H1 (cell line): Measurements from ENCODE around the gene SHC3. TPM values are rescaled to one million over a fixed set of nuclear protein-coding genes. Genes with fewer than 3 reads are reported as not detected.

Source experiments
- CTCF ChIA-PET: fragments of 300-600 bp; sonication (Branson Sonifier 250); formaldehyde crosslinking; loops from one replicate; lab custom pipeline; 2021; ENCODE audit not compliant: partially characterized antibody; lab: Charles Lee
- POLR2A ChIA-PET: fragments of 300-600 bp; sonication (Branson Sonifier 250); formaldehyde crosslinking; loops from one replicate; lab custom pipeline; 2021; ENCODE audit warnings: inconsistent platforms; ENCODE audit not compliant: partially characterized antibody; lab: Charles Lee
- DNase-seq, 2 experiments: peaks; one replicate each; pipeline versions ENCODE4 v3.0.0 to v3.0.0-alpha.2; 2010 to 2022; ENCODE audit warnings: low spot score in 2 of 2, low read depth in 1 of 2, mixed read lengths in 1 of 2
- FAIRE-seq: peaks from 2 replicates; lab custom pipeline; 2011; peaks lifted over from hg19 to GRCh38; lab: Jason Lieb, UNC
- H2AFZ ChIP-seq: 2 replicates; pipeline ENCODE4 v1.8.1; 2012; ENCODE audit warnings: low read length, inconsistent platforms
- H2AK5ac ChIP-seq: 2 replicates; pipeline ENCODE4 v1.6.1; 2013; ENCODE audit warnings: low read depth, low read length
- H2BK120ac ChIP-seq: replicated peaks from 2 replicates; pipeline ENCODE3; 2013; ENCODE audit warnings: low read depth, low read length, inconsistent platforms
- H2BK12ac ChIP-seq: 2 replicates; pipeline ENCODE4 v1.6.1; 2013; ENCODE audit warnings: low read depth, low read length
- H2BK15ac ChIP-seq: 2 replicates; pipeline ENCODE4 v1.6.1; 2013; ENCODE audit warnings: low read length
- H2BK20ac ChIP-seq: 2 replicates; pipeline ENCODE4 v1.6.1; 2013; ENCODE audit warnings: low read length
- H2BK5ac ChIP-seq: 2 replicates; pipeline ENCODE4 v1.6.1; 2013; ENCODE audit warnings: low read depth, low read length
- H3K14ac ChIP-seq: 2 replicates; pipeline ENCODE4 v1.6.1; 2013; ENCODE audit warnings: inconsistent platforms; ENCODE audit not compliant: insufficient read length
- H3K18ac ChIP-seq: 2 replicates; pipeline ENCODE4 v1.6.1; 2013; ENCODE audit warnings: low read length; ENCODE audit errors: extremely low read depth
- H3K23ac ChIP-seq: 2 replicates; pipeline ENCODE4 v1.6.1; 2013; ENCODE audit warnings: inconsistent platforms; ENCODE audit not compliant: insufficient read length
- H3K23me2 ChIP-seq: 2 replicates; pipeline ENCODE4 v1.6.1; 2013; ENCODE audit warnings: low read depth, low read length
- H3K27ac ChIP-seq: 2 replicates; pipeline ENCODE4 v1.6.1; 2011; ENCODE audit warnings: low read depth, low read length, inconsistent platforms
- H3K27me3 ChIP-seq, 4 experiments: replicated peaks in 1 of 4; 1 replicate in 1 of 4; 2 replicates in 3 of 4; pipeline versions ENCODE4 v1.6.1 to v1.8.1; 2011 to 2013; ENCODE audit warnings: low read length in 3 of 4, mild to moderate bottlenecking in 3 of 4, inconsistent platforms in 2 of 4, mixed read lengths in 2 of 4, moderate library complexity in 1 of 4; ENCODE audit not compliant: control insufficient read depth in 3 of 4, insufficient read depth in 3 of 4; ENCODE audit errors: extremely low read depth in 1 of 4
- H3K36me3 ChIP-seq, 4 experiments: 2 replicates each; pipeline versions ENCODE4 v1.6.1 to v1.8.1; 2011 to 2013; ENCODE audit warnings: mild to moderate bottlenecking in 4 of 4, low read length in 3 of 4, moderate library complexity in 2 of 4, control low read depth in 1 of 4, inconsistent platforms in 1 of 4; ENCODE audit not compliant: insufficient read depth in 4 of 4, control insufficient read depth in 2 of 4
- H3K4ac ChIP-seq: replicated peaks from 2 replicates; pipeline ENCODE3; 2013; ENCODE audit warnings: low read length, low read depth, mixed read lengths, inconsistent platforms; ENCODE audit not compliant: insufficient read length
- H3K4me1 ChIP-seq, 4 experiments: replicated peaks in 1 of 4; 1 replicate in 1 of 4; 2 replicates in 3 of 4; pipeline versions ENCODE4 v1.6.1 to v1.8.1; 2011 to 2013; ENCODE audit warnings: low read length in 3 of 4, inconsistent platforms in 2 of 4, mixed read lengths in 1 of 4; ENCODE audit not compliant: insufficient read depth in 4 of 4, control insufficient read depth in 3 of 4
- H3K4me2 ChIP-seq, 2 experiments: 2 replicates each; pipeline versions ENCODE4 v1.6.1 to v1.8.1; 2011 to 2013; ENCODE audit warnings: low read depth in 2 of 2, low read length in 2 of 2, control low read depth in 1 of 2, inconsistent platforms in 1 of 2, mild to moderate bottlenecking in 1 of 2; ENCODE audit not compliant: insufficient read depth in 1 of 2
- H3K4me3 ChIP-seq, 4 experiments: fragments of 200-600, 300-600 bp in 1 of 4; sonication (generic), shearing (Covaris generic), sonication (Bioruptor Twin) in 1 of 4; 2 replicates each; pipeline versions ENCODE4 v1.5.1 to v1.8.1; 2011 to 2016; ENCODE audit warnings: low read length in 4 of 4, low read depth in 3 of 4, control low read depth in 2 of 4, inconsistent platforms in 2 of 4, mild to moderate bottlenecking in 2 of 4, mixed read lengths in 1 of 4, moderate library complexity in 1 of 4; ENCODE audit not compliant: insufficient read depth in 2 of 4; ENCODE audit errors: extremely low read depth in 1 of 4
- H3K56ac ChIP-seq: replicated peaks from 2 replicates; pipeline ENCODE3; 2013; ENCODE audit warnings: low read depth, mild to moderate bottlenecking, mixed read lengths, low read length, inconsistent platforms; ENCODE audit not compliant: insufficient read length
- H3K79me1 ChIP-seq: 2 replicates; pipeline ENCODE4 v1.6.1; 2013; ENCODE audit warnings: low read depth, low read length, control low read depth
- H3K79me2 ChIP-seq, 2 experiments: 2 replicates each; pipeline versions ENCODE4 v1.6.1 to v1.8.1; 2012 to 2013; ENCODE audit warnings: low read length in 2 of 2, mild to moderate bottlenecking in 2 of 2, inconsistent platforms in 1 of 2; ENCODE audit not compliant: insufficient read depth in 2 of 2, control insufficient read depth in 1 of 2
- H3K9ac ChIP-seq, 4 experiments: replicated peaks in 1 of 4; 1 replicate in 1 of 4; 2 replicates in 3 of 4; pipeline versions ENCODE4 v1.6.1 to v1.8.1; 2011 to 2013; ENCODE audit warnings: low read depth in 3 of 4, low read length in 3 of 4, control low read depth in 2 of 4, mild to moderate bottlenecking in 2 of 4, moderate library complexity in 2 of 4, inconsistent platforms in 1 of 4; ENCODE audit errors: extremely low read depth in 1 of 4
- H3K9me3 ChIP-seq, 2 experiments: 2 replicates each; pipeline versions ENCODE4 v1.6.1 to v1.8.1; 2012 to 2013; ENCODE audit warnings: mild to moderate bottlenecking in 2 of 2, moderate library complexity in 2 of 2, control low read depth in 1 of 2, inconsistent platforms in 1 of 2, low read depth in 1 of 2, low read length in 1 of 2, mixed read lengths in 1 of 2; ENCODE audit not compliant: insufficient read depth in 2 of 2
- H4K20me1 ChIP-seq, 2 experiments: replicated peaks in 1 of 2; 2 replicates each; pipeline versions ENCODE3 to v1.8.1; 2011 to 2013; ENCODE audit warnings: inconsistent platforms in 2 of 2, low read length in 2 of 2, mild to moderate bottlenecking in 1 of 2; ENCODE audit not compliant: insufficient read depth in 2 of 2, control insufficient read depth in 1 of 2
- H4K5ac ChIP-seq: 2 replicates; pipeline ENCODE4 v1.6.1; 2013; ENCODE audit warnings: low read length, low read depth, mixed read lengths, inconsistent platforms; ENCODE audit not compliant: insufficient read length
- H4K8ac ChIP-seq: 2 replicates; pipeline ENCODE4 v1.8.0; 2013; ENCODE audit warnings: mild to moderate bottlenecking, moderate library complexity, low read length, inconsistent platforms; ENCODE audit not compliant: insufficient read depth; ENCODE audit errors: extremely low read depth
- H4K91ac ChIP-seq: replicated peaks from 2 replicates; pipeline ENCODE3; 2013; ENCODE audit warnings: low read length, mixed read lengths, inconsistent platforms; ENCODE audit not compliant: insufficient read length
- PHF8 ChIP-seq: fragments of 200-600 bp; sonication (generic); conservative IDR thresholded peaks from 2 replicates; pipeline ENCODE4 v1.7.1; 2012; ENCODE audit warnings: low read depth, mild to moderate bottlenecking, inconsistent platforms, low read length, moderate library complexity
- TEAD4 ChIP-seq: IDR thresholded peaks from 2 replicates; pipeline ENCODE4 v1.6.1; 2012; ENCODE audit warnings: low read depth, low read length, inconsistent platforms, mixed read lengths
- WGBS, 2 experiments: shearing (Covaris generic) in 1 of 2; methylation state at CpG; one replicate each; pipeline versions ENCODE4 v1.1.6 to v1.1.7; 2013 to 2015; ENCODE audit warnings: low lambda C conversion rate in 2 of 2, mixed read lengths in 2 of 2, inconsistent platforms in 1 of 2, low coverage in 1 of 2, missing lambda C conversion rate in 1 of 2; ENCODE audit not compliant: insufficient replicate concordance in 2 of 2, insufficient coverage in 1 of 2, insufficient read length in 1 of 2; ENCODE audit errors: extremely low coverage in 1 of 2, missing lambda C conversion rate in 1 of 2; 5-methylcytosine and 5-hydroxymethylcytosine counted together
- polyA plus RNA-seq, 7 experiments: library from polyadenylated mRNA; depleted of rRNA in 3 of 7; stranded (reverse) in 5 of 7; unstranded in 2 of 7; fragments of >200 nt in 5 of 7; fragments of 200-250 nt in 2 of 7; gene quantifications; 1 replicate in 5 of 7; 2 replicates in 1 of 7; 4 replicates in 1 of 7; pipeline versions ENCODE4 v1.2.1 to v1.2.3, GENCODE V29; 2011 to 2013; ENCODE audit warnings: missing spikeins in 2 of 7, mixed read lengths in 2 of 7
- total RNA-seq: library from RNA; stranded (reverse); fragmentation: NEBNext Ultra II Directional; extraction: Animal tissue kit (Norgen Biotek cat#: 25700); gene quantifications from 2 replicates; pipeline ENCODE4 v1.2.1, GENCODE V29; 2021

The SHC3 gene
- total and polyA plus RNA-seq, 2 of the 8 experiments (the other 6 are each of a cell fraction or from before 2014, with no cell fraction given), result 1.4 to 7.1 TPM

DNA sequence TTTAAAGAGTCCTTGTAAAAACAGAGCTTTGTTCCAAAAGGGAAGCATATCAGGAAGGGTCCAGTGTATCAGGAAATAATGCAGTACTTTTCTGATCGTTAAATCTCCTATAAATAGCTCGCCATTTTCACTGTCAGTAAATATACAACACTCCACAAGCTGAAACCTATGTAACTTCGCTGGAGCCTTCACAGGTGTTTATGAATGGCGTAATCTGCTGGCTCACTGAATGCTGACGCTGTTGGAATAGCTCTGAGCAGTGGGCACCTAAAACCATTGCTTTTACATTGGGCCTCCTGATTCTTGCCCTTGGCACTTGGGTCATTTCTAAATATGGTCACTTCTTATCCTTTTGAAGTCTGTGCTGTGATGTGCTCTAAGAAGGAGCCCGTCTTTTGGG, 4.3 kb downstream of the SHC3 start:
- no peak overlapping the region for H3K4me3 ChIP-seq
- H2BK15ac ChIP-seq, result no peak overlapping the region
- H2BK12ac ChIP-seq, result no peak overlapping the region
- no peak overlapping the region for H4K91ac ChIP-seq
- no peak overlapping the region for H2BK5ac ChIP-seq
- TF ChIP-seq PHF8, result no peak
- no peak for TF ChIP-seq TEAD4
- H3K4me2 ChIP-seq, result no peak overlapping the region
- H4K5ac ChIP-seq, result no peak overlapping the region
- no peak overlapping the region for H3K18ac ChIP-seq
- ChIA-PET POLR2A (interaction anchor here (0.6 kb wide), 1 partner anchor 138 kb away, joined by 3 read pairs; no protein-coding TSS in a partner anchor), CTCF (interaction anchor here (1.0 to 1.2 kb wide), 2 partner anchors 104 to 107 kb away, joined by 3 read pairs; no protein-coding TSS in a partner anchor)
- no peak overlapping the region for H2BK20ac ChIP-seq
- H3K23ac ChIP-seq, result no peak overlapping the region
- no peak overlapping the region for H2AFZ ChIP-seq
- peaks cover 9% of the 10 kb centered on the region for H3K23me2 ChIP-seq
- peaks cover 0 to 6% of the 10 kb centered on the region in 2 experiments; a peak in 3 of 4 replicates for H3K79me2 ChIP-seq
- H3K56ac ChIP-seq, result no peak overlapping the region
- H3K14ac ChIP-seq, result no peak overlapping the region
- DNase-seq, result no peak
- H3K79me1 ChIP-seq, result peaks cover 2% of the 10 kb centered on the region; the same call in 1 of the 2 replicates
- H3K9ac ChIP-seq, result no peak overlapping the region
- 87% methylated on average over 6 of the region's 6 CpGs; no CpG with 5 or more reads in 1 of the 2 experiments for WGBS, 2 experiments
- no peak for FAIRE-seq
- no peak overlapping the region for H2BK120ac ChIP-seq
- H3K36me3 ChIP-seq, result no peaks in the 10 kb centered on the region
- no peak overlapping the region for H3K27ac ChIP-seq
- no peak overlapping the region for H2AK5ac ChIP-seq
- H3K4ac ChIP-seq, result no peak overlapping the region
- no peaks in the 10 kb centered on the region for H3K9me3 ChIP-seq
- H4K8ac ChIP-seq, result no peak overlapping the region
- peaks cover 8 to 12% (median 9%) of the 10 kb centered on the region in 4 experiments for H3K4me1 ChIP-seq
- H3K27me3 ChIP-seq, result peaks cover 0 to 30% (median 17%) of the 10 kb centered on the region in 4 experiments; a peak in 5 of 7 replicates
- H4K20me1 ChIP-seq, result peaks cover 0 to 8% of the 10 kb centered on the region in 2 experiments
